ENCODE measurements around the gene AKT3. TPM values are rescaled to one million over a fixed set of nuclear protein-coding genes. Genes with fewer than 3 reads are reported as not detected.

Gene AKT3
- total RNA-seq, 1 donor from 2014 or later, result 35.3 TPM

DNA sequence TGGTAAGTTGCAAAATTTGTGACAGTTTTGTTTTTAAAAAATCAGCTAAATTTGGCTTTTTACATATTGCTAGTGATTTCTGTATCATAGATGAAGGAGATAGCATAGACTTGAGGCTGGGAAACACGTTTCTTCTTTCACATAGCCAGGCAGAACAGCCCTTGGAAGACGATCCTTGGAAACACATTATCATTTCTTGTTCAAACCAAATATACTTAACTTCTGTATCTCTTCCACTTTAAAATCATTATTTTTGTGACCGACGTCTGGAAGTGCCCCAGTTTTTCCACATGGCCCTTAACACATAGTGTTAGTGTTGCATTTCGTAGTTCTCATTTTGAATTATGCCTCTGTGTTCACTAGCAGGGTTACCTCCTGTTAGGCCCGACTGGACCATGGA, 400.7 kb downstream of the AKT3 start:
- no peaks in the 10 kb centered on the region for H3K9me3 Mint-ChIP-seq
- H3K4me1 Mint-ChIP-seq (ENCODE audit: low read depth), result peaks cover 9% of the 10 kb centered on the region
- no peaks in the 10 kb centered on the region for H3K27me3 Mint-ChIP-seq (ENCODE audit: low read depth)
- no peak overlapping the region for H3K4me3 Mint-ChIP-seq (ENCODE audit: low read depth)
- H3K27ac Mint-ChIP-seq, result no peak overlapping the region
- intact Hi-C loops (cut with micrococcal nuclease), result no loop called here
- DNase-seq (ENCODE audit: low spot score), result no peak
- no peaks in the 10 kb centered on the region for H3K36me3 Mint-ChIP-seq (ENCODE audit: low read depth)

DNA sequence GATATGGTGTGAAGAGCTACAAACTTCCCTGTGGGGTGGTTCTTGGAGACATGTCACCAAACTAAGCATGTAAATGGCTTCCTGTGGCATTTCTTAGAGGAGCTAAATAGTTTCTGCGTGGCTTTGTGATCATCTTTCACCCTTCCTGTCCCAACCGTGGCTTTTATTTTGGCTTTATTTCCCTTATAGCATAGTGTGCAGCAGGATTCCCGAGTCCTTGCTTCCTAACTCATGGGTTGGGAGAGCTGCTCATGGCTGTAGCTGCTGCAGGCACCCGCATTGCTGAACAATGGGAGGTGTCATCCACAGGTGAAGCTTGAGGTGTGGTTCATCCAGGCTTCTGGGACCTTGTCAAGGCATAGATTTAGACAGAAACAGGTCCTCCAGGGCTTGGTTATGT, 402.2 kb downstream of the AKT3 start:
- intact Hi-C loops (cut with micrococcal nuclease), result no loop called here

DNA sequence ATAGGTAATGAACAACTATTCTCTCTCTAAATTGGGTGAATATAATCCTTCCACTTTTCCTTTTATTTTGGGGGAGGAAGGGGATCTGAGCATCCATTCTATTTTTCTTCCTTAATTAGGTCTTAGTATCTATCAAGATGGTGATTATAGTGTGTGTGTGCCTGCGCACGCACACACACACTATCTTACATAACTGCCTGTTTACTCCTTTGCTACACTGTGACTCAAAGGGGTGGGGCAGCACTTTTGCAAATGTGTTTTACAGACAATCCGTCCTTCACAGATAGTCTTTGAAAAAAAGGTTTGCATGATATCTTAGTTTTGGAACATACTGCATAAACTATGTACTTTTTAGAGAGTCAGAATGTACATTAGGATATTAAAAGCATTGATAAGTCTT, 402.7 kb downstream of the AKT3 start:
- H3K27me3 Mint-ChIP-seq (ENCODE audit: low read depth), result no peaks in the 10 kb centered on the region
- H3K4me1 Mint-ChIP-seq (ENCODE audit: low read depth), result peaks cover 9% of the 10 kb centered on the region
- no peak overlapping the region for H3K4me3 Mint-ChIP-seq (ENCODE audit: low read depth)
- intact Hi-C loops (cut with micrococcal nuclease), result no loop called here
- no peaks in the 10 kb centered on the region for H3K9me3 Mint-ChIP-seq
- DNase-seq (ENCODE audit: low spot score), result no peak
- H3K27ac Mint-ChIP-seq, result no peak overlapping the region
- H3K36me3 Mint-ChIP-seq (ENCODE audit: low read depth), result no peaks in the 10 kb centered on the region

More for the DNA sequence above, 402.2 kb downstream of the AKT3 start:
- Mint-ChIP-seq H3K36me3 (ENCODE audit: low read depth) (no peaks in the 10 kb centered on the region), H3K9me3 (no peaks in the 10 kb centered on the region), H3K4me1 (ENCODE audit: low read depth) (peaks cover 9% of the 10 kb centered on the region), H3K4me3 (ENCODE audit: low read depth) (no peak overlapping the region), H3K27ac (no peak overlapping the region), H3K27me3 (ENCODE audit: low read depth) (no peaks in the 10 kb centered on the region)
- no peak for DNase-seq (ENCODE audit: low spot score)

DNA sequence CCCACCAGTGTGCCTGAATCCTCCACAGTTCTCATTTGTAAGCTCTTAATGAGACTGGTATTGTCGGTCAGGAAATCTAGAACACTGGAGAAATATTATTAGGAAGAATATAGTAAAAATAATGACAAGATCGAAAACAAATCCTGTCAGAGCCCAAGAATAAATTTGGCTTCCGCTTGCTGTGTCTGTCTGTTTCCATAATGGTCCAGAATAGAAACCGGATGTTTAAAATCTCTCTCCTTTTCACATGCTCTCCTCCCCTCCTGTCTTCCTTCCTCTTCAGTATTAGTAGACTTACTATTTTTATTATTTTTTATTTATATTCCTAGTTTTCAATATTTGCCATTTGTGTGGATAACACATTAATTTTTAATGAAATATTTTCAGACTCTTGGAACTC, 406.5 kb downstream of the AKT3 start:
- Mint-ChIP-seq H3K27ac (no peak overlapping the region), H3K9me3 (no peaks in the 10 kb centered on the region), H3K4me1 (ENCODE audit: low read depth) (peaks cover 13% of the 10 kb centered on the region), H3K36me3 (ENCODE audit: low read depth) (no peaks in the 10 kb centered on the region), H3K4me3 (ENCODE audit: low read depth) (no peak overlapping the region), H3K27me3 (ENCODE audit: low read depth) (no peaks in the 10 kb centered on the region)
- DNase-seq (ENCODE audit: low spot score), result no peak
- intact Hi-C loops (cut with micrococcal nuclease), result no loop called here

DNA sequence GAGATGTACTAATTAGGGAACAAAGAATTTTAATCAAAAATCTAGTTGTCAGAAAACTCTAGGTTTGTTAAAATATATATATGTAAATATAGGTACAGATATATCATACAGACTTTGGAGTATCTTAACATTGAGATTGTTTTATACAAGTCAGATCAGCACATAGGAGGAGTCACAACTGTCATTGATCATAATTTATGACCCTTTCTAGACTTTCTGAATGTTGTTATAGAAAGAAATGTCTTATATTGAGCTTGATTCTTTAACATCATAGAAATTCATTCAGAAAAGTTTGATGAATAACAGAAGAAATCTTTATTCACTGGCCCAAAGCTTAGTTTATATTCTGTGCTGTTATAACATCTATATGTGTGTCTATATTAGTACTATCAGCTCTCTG, 408.4 kb downstream of the AKT3 start:
- Mint-ChIP-seq H3K4me1 (ENCODE audit: low read depth) (peaks cover 4% of the 10 kb centered on the region), H3K36me3 (ENCODE audit: low read depth) (peaks cover 3% of the 10 kb centered on the region), H3K4me3 (ENCODE audit: low read depth) (no peak overlapping the region), H3K9me3 (no peaks in the 10 kb centered on the region), H3K27ac (no peak overlapping the region), H3K27me3 (ENCODE audit: low read depth) (no peaks in the 10 kb centered on the region)
- intact Hi-C loops (cut with micrococcal nuclease), result no loop called here
- DNase-seq (ENCODE audit: low spot score), result no peak

DNA sequence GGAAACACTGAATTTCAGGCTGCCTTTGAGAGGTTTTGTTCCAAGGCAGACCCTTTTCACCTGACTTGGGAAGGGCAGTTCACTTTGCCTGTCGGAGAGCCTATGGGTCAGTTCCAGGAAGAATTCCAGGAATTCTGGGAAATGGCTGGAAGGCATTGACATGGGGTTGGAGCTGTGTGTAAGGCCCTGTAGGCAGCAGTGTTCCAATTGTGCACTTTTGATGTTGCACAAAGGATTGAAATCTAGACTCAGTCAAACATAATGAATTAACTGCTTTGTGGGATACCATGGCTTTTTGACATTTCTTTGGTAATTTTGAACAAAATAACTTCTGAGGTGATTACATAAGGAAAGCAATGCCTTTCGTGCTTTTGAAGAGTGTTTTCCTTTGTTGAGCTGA, 409.6 kb downstream of the AKT3 start:
- intact Hi-C loops (cut with micrococcal nuclease), result no loop called here

DNA sequence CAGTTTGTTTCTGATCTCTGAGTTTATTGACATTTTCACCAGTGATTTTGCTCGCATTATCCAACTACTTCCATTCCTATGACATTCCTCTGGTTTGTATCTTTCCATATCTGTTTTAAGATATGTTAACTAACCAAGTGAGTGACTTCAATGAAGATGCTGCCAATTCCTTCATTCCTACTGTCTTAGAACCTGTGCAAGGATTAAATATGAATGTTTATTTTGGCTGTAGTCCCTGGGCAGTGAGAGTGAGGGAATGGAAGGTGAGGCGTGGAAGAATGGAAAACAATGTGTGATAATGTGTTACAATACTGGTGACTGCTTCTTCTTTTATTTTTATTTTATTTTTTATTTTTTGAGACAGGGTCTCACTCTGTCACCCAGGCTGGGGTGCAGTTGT, 411.2 kb downstream of the AKT3 start:
- H3K9me3 Mint-ChIP-seq, result no peaks in the 10 kb centered on the region
- peaks cover 6% of the 10 kb centered on the region for H3K4me1 Mint-ChIP-seq (ENCODE audit: low read depth)
- peaks cover 3% of the 10 kb centered on the region for H3K36me3 Mint-ChIP-seq (ENCODE audit: low read depth)
- intact Hi-C loops (cut with micrococcal nuclease), result no loop called here
- no peaks in the 10 kb centered on the region for H3K27me3 Mint-ChIP-seq (ENCODE audit: low read depth)
- H3K27ac Mint-ChIP-seq, result no peak overlapping the region
- H3K4me3 Mint-ChIP-seq (ENCODE audit: low read depth), result no peak overlapping the region
- DNase-seq (ENCODE audit: low spot score), result no peak

More for the DNA sequence above, 409.6 kb downstream of the AKT3 start:
- DNase-seq (ENCODE audit: low spot score), result no peak
- H3K36me3 Mint-ChIP-seq (ENCODE audit: low read depth), result peaks cover 3% of the 10 kb centered on the region
- no peaks in the 10 kb centered on the region for H3K27me3 Mint-ChIP-seq (ENCODE audit: low read depth)
- no peak overlapping the region for H3K27ac Mint-ChIP-seq
- no peak overlapping the region for H3K4me3 Mint-ChIP-seq (ENCODE audit: low read depth)
- H3K4me1 Mint-ChIP-seq (ENCODE audit: low read depth), result peaks cover 4% of the 10 kb centered on the region
- H3K9me3 Mint-ChIP-seq, result no peaks in the 10 kb centered on the region

Other genes starting within 250 kb of the AKT3 start
- 4.3 and 4.4 TPM in 2 replicates for gene ZBTB18, start 201.0 kb upstream of the AKT3 start, total RNA-seq